Measurements from ENCODE around the gene TESK2.

DNA sequence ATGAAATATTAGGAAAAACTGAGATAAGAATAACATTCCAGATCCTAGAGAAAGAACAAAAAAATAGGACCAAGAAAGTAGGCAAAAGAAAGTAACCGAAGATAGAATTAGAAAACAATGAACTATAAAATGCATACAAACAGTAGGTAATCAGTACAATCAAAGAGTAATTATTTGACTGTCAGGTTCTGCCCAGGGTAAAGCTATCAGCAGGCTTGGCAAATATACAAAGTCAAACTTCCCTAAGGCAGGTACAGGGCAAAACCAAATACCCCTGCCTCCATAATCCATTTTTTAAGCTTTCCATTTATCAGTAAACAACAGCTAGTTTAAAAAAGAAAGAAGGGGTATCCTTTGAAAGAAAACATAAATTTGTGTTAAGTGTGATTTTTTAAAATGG is 44.4 kb downstream of the TESK2 start:
- no peak for TF ChIP-seq POLR2AphosphoS5 (IDR thresholded peaks at IDR 0.05; ENCODE audit: borderline replicate concordance, low read depth, low read length)
- TF ChIP-seq EZH2 (IDR thresholded peaks at IDR 0.05) = no peak
- no peak for TF ChIP-seq FOXP2 (optimal IDR thresholded peaks at IDR 0.05; ENCODE audit: control extremely low read depth, extremely low read length, insufficient read depth)
